ENCODE results near the gene MAST2. TPM values are rescaled to one million over a fixed set of nuclear protein-coding genes. Genes with fewer than 3 reads are reported as not detected.
A peak's percentile ranks its signal among the peaks of the same experiment; 100 is the strongest.

The MAST2 gene
- total RNA-seq, 6 donors from 2014 or later = 16.0 to 77.8 (median 26.4) TPM

- H3K4me3 ChIP-seq = no peak overlapping the region
- H3K4me1 ChIP-seq = peaks cover 0 to 10% (median 9%) of the 10 kb centered on the region in 4 donors
- ATAC-seq (ENCODE audit: low FRiP score in 2 of 2) (no peak), DNase-seq (no peak)
- TF ChIP-seq POLR2A (IDR thresholded peaks at IDR 0.05) = no peak
- no peak for TF ChIP-seq CTCF (IDR thresholded peaks at IDR 0.05)
- TF ChIP-seq POLR2AphosphoS5 (IDR thresholded peaks at IDR 0.05) = no peak
- TF ChIP-seq EP300 (IDR thresholded peaks at IDR 0.05) = no peak
- H3K27me3 ChIP-seq = no peaks in the 10 kb centered on the region
- H3K9me3 ChIP-seq = no peaks in the 10 kb centered on the region
- H3K36me3 ChIP-seq = peaks cover 0 to 23% (median 5%) of the 10 kb centered on the region in 4 donors
- no peak overlapping the region for H3K27ac ChIP-seq
- 87 to 100% methylated on average over 3 of the region's 3 CpGs for WGBS, 2 donors
These were observed 199.2 kb downstream of the MAST2 start for GRCh38 chr1:46002551-46003150.

- peaks cover under 1 to 30% (median 9%) of the 10 kb centered on the region in 4 donors for H3K36me3 ChIP-seq
- peak in 1 of 2 donors; percentile 16 for ATAC-seq (ENCODE audit: low FRiP score in 2 of 2)
- H3K27me3 ChIP-seq = no peaks in the 10 kb centered on the region
- no peak overlapping the region for H3K27ac ChIP-seq
- H3K4me3 ChIP-seq = no peak overlapping the region
- no peak for TF ChIP-seq POLR2AphosphoS5 (IDR thresholded peaks at IDR 0.05)
- no peak for TF ChIP-seq CTCF (IDR thresholded peaks at IDR 0.05)
- no peak for TF ChIP-seq POLR2A (IDR thresholded peaks at IDR 0.05)
- 50 to 62% methylated on average over 4 to 5 of the region's 5 CpGs for WGBS, 2 donors
- H3K9me3 ChIP-seq = no peaks in the 10 kb centered on the region
- peaks cover 0 to 10% (median 9%) of the 10 kb centered on the region in 4 donors for H3K4me1 ChIP-seq
- peak in 1 of 2 donors; percentile 60 for DNase-seq
These were observed 199.9 kb downstream of the MAST2 start for GRCh38 chr1:46003315-46003714.

GRCh38 chr1:46004492-46004891 lies 201.1 kb downstream of the MAST2 start:
- WGBS, 2 donors = 91 to 100% methylated on average over 1 of the region's 1 CpG
- DNase-seq (no peak), ATAC-seq (ENCODE audit: low FRiP score in 2 of 2) (no peak)
- H3K27ac ChIP-seq = no peak overlapping the region
- peaks cover 0 to 10% (median 9%) of the 10 kb centered on the region in 4 donors for H3K4me1 ChIP-seq
- peaks cover 5 to 35% (median 16%) of the 10 kb centered on the region in 4 donors for H3K36me3 ChIP-seq
- H3K4me3 ChIP-seq = no peak overlapping the region
- no peaks in the 10 kb centered on the region for H3K27me3 ChIP-seq
- H3K9me3 ChIP-seq = no peaks in the 10 kb centered on the region
- TF ChIP-seq POLR2AphosphoS5 (IDR thresholded peaks at IDR 0.05) = no peak
- TF ChIP-seq POLR2A (IDR thresholded peaks at IDR 0.05) = no peak
- no peak for TF ChIP-seq CTCF (IDR thresholded peaks at IDR 0.05)
- no peak for TF ChIP-seq EP300 (IDR thresholded peaks at IDR 0.05)

GRCh38 chr1:46005594-46005993 lies 202.2 kb downstream of the MAST2 start:
- peaks cover 5 to 45% (median 21%) of the 10 kb centered on the region in 4 donors for H3K36me3 ChIP-seq
- H3K9me3 ChIP-seq = no peaks in the 10 kb centered on the region
- H3K4me1 ChIP-seq = peaks cover 0 to 10% (median 9%) of the 10 kb centered on the region in 4 donors
- no peak overlapping the region for H3K27ac ChIP-seq
- no peaks in the 10 kb centered on the region for H3K27me3 ChIP-seq
- DNase-seq = no peak
- 77 to 89% methylated on average over 1 of the region's 1 CpG for WGBS, 2 donors
- no peak for ATAC-seq (ENCODE audit: low FRiP score in 2 of 2)
- no peak overlapping the region for H3K4me3 ChIP-seq
- no peak for TF ChIP-seq POLR2A (IDR thresholded peaks at IDR 0.05)
- no peak for TF ChIP-seq CTCF (IDR thresholded peaks at IDR 0.05)
- no peak for TF ChIP-seq POLR2AphosphoS5 (IDR thresholded peaks at IDR 0.05)

GRCh38 chr1:46008585-46008984 lies 205.2 kb downstream of the MAST2 start:
- peaks cover 0 to 5% (median under 1%) of the 10 kb centered on the region in 4 donors for H3K4me1 ChIP-seq
- ATAC-seq (ENCODE audit: low FRiP score in 2 of 2) (no peak), DNase-seq (no peak)
- H3K27ac ChIP-seq = no peak overlapping the region
- no peak for TF ChIP-seq EP300 (IDR thresholded peaks at IDR 0.05)
- no peak for TF ChIP-seq CTCF (IDR thresholded peaks at IDR 0.05)
- H3K27me3 ChIP-seq = no peaks in the 10 kb centered on the region
- peaks cover 5 to 55% (median 28%) of the 10 kb centered on the region in 4 donors for H3K36me3 ChIP-seq
- H3K9me3 ChIP-seq = no peaks in the 10 kb centered on the region
- no peak overlapping the region for H3K4me3 ChIP-seq

Data from upper lobe of left lung (tissue), 6 donors.